ENCODE data around the gene TNFSF4. TPM values are rescaled to one million over a fixed set of nuclear protein-coding genes. Genes with fewer than 3 reads are reported as not detected.

TNFSF4 gene
- polyA plus RNA-seq, 1 donor (not counting 4 experiments of a cell fraction or from before 2014, with no cell fraction given) = 1.2 TPM

- H2AFZ ChIP-seq (ENCODE audit: control insufficient read depth, low read length) = peak overlapping the region; percentile 34
- H3K4me3 ChIP-seq (ENCODE audit: control insufficient read depth in 2 of 3, extremely low read depth in 1 of 3, insufficient read depth in 2 of 3, low read depth in 1 of 3, low read length in 3 of 3) = no peak overlapping the region
- H3K9me3 ChIP-seq (ENCODE audit: control insufficient read depth, low read depth, low read length) = no peaks in the 10 kb centered on the region
- no peak for FAIRE-seq
- H3K27ac ChIP-seq (ENCODE audit: control insufficient read depth, insufficient read depth, low read length) = no peak overlapping the region
- no peaks in the 10 kb centered on the region for H3K9me1 ChIP-seq (ENCODE audit: control insufficient read depth, extremely low read depth, insufficient read depth, low read length)
- H4K20me1 ChIP-seq (ENCODE audit: control insufficient read depth, extremely low read depth, insufficient read depth, low read length) = no peaks in the 10 kb centered on the region
- dilution Hi-C loops (cut with MboI; ENCODE audit: extremely low pct_ligation_motif_present, low sequenced_read_pairs) = no loop called here
- H3K27me3 ChIP-seq (ENCODE audit: control insufficient read depth, extremely low read depth, insufficient read depth, low read length) = no peaks in the 10 kb centered on the region
- no peak overlapping the region for H3K9ac ChIP-seq (ENCODE audit: control insufficient read depth, extremely low read depth, insufficient read depth, low read length)
- no peaks in the 10 kb centered on the region for H3K36me3 ChIP-seq (ENCODE audit: control insufficient read depth in 2 of 2, extremely low read depth in 1 of 2, insufficient read depth in 2 of 2, low read length in 2 of 2)
- no peaks in the 10 kb centered on the region for H3K79me2 ChIP-seq (ENCODE audit: control insufficient read depth, insufficient read depth, low read length)
- no peak for DNase-seq (ENCODE audit: low read depth, low spot score)
- H3K4me2 ChIP-seq (ENCODE audit: control insufficient read depth, extremely low read depth, insufficient read depth, low read depth, low read length) = no peak overlapping the region
- peaks cover 6% of the 10 kb centered on the region for H3K4me1 ChIP-seq (ENCODE audit: control insufficient read depth, extremely low read depth, insufficient read depth, low read length)
- TF ChIP-seq CTCF (optimal IDR thresholded peaks at IDR 0.05 in 1 of 3, IDR thresholded peaks at IDR 0.05 in 1 of 3, conservative IDR thresholded peaks at IDR 0.05 in 1 of 3; ENCODE audit: extremely low read depth in 1 of 3, insufficient read depth in 2 of 3, low read length in 3 of 3) (no peak), EZH2 (IDR thresholded peaks at IDR 0.05; ENCODE audit: low read length) (no peak)
These were observed 15.9 kb upstream of the TNFSF4 start for GRCh38 chr1:173223031-173223380.

GRCh38 chr1:173222149-173223030 lies 15.3 kb upstream of the TNFSF4 start:
- H3K27me3 ChIP-seq (ENCODE audit: control insufficient read depth, extremely low read depth, insufficient read depth, low read length) = no peaks in the 10 kb centered on the region
- no peaks in the 10 kb centered on the region for H3K9me3 ChIP-seq (ENCODE audit: control insufficient read depth, low read depth, low read length)
- H3K79me2 ChIP-seq (ENCODE audit: control insufficient read depth, insufficient read depth, low read length) = no peaks in the 10 kb centered on the region
- H3K4me1 ChIP-seq (ENCODE audit: control insufficient read depth, extremely low read depth, insufficient read depth, low read length) = peaks cover 6% of the 10 kb centered on the region
- H3K27ac ChIP-seq (ENCODE audit: control insufficient read depth, insufficient read depth, low read length) = no peak overlapping the region
- DNase-seq (ENCODE audit: low read depth, low spot score) = no peak
- FAIRE-seq = peak; percentile 49
- no peaks in the 10 kb centered on the region for H3K36me3 ChIP-seq (ENCODE audit: control insufficient read depth in 2 of 2, extremely low read depth in 1 of 2, insufficient read depth in 2 of 2, low read length in 2 of 2)
- peak overlapping the region; percentile 34 for H2AFZ ChIP-seq (ENCODE audit: control insufficient read depth, low read length)
- dilution Hi-C loops (cut with MboI; ENCODE audit: extremely low pct_ligation_motif_present, low sequenced_read_pairs) = no loop called here
- no peak overlapping the region for H3K4me3 ChIP-seq (ENCODE audit: control insufficient read depth in 2 of 3, extremely low read depth in 1 of 3, insufficient read depth in 2 of 3, low read depth in 1 of 3, low read length in 3 of 3)
- no peaks in the 10 kb centered on the region for H4K20me1 ChIP-seq (ENCODE audit: control insufficient read depth, extremely low read depth, insufficient read depth, low read length)
- TF ChIP-seq CTCF (optimal IDR thresholded peaks at IDR 0.05 in 1 of 3, IDR thresholded peaks at IDR 0.05 in 1 of 3, conservative IDR thresholded peaks at IDR 0.05 in 1 of 3; ENCODE audit: extremely low read depth in 1 of 3, insufficient read depth in 2 of 3, low read length in 3 of 3) (no peak), EZH2 (IDR thresholded peaks at IDR 0.05; ENCODE audit: low read length) (no peak)
- H3K9me1 ChIP-seq (ENCODE audit: control insufficient read depth, extremely low read depth, insufficient read depth, low read length) = no peaks in the 10 kb centered on the region
- no peak overlapping the region for H3K4me2 ChIP-seq (ENCODE audit: control insufficient read depth, extremely low read depth, insufficient read depth, low read depth, low read length)
- H3K9ac ChIP-seq (ENCODE audit: control insufficient read depth, extremely low read depth, insufficient read depth, low read length) = no peak overlapping the region

Measured in keratinocyte (primary cell).